Measurements from ENCODE around the gene TUFM. TPM values are rescaled to one million over a fixed set of nuclear protein-coding genes. Genes with fewer than 3 reads are reported as not detected.
"Not testable (repeated sequence)": the region's sequence is repeated elsewhere in the genome, so short reads cannot be mapped to it uniquely, and the experiment has no call there.

TUFM gene
- total and polyA plus RNA-seq, 9 donors = 75.7 to 123 (median 106) TPM

DNA sequence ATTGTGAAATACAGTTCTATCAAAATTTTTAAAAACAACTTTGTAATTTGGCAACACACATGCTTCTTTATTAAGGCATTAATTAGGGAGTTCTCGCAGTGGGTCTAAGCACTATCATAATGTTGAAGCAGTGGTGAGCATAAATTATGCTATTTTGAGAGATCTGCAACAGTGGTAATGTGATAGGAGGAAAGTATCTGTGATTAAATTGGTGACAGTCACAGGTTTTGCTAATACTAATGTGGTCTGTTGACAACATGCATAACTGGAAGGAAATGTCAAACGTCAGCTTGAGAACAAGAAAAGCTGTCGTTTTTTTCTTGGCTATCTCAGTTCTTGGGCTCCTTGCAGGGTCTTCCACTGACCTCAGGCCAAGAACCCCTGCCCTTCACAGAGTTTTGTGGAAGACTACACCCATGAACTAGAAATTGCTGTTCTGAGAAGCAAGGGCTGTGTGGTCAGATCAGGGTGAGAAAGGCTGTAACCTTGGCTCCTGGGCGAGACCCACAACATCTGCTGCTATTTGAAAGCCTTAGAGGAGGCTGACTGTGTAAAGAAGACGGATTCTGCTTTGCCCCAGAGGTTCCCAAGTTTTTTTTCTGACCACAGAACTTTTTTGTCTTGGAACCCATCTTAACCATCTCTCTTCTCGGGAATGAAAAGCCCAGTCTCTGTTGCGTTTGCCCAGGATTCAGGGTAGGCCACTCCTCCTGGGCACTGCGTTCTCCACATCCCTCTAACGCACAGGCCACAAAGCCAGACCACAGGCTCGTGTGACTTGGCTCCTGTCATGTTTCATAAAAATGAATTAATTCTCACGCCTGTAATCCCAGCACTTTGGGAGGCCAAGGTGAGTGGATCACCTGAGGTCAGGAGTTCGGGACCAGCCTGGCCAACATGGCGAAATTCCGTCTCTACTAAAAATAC is 46.1 kb upstream of the TUFM start:
- WGBS, 3 donors = 68 to 74% (median 70%) methylated on average over 14 of the region's 14 CpGs
- Histone ChIP-seq H3K4me3 (no peak overlapping the region), H3K27me3 (no peaks in the 10 kb centered on the region), H3K36me3 (no peaks in the 10 kb centered on the region), H3K9me3 (no peaks in the 10 kb centered on the region), H3K4me1 (ENCODE audit: insufficient read depth) (no peaks in the 10 kb centered on the region), H3K27ac (no peak overlapping the region)
- no peak for DNase-seq
- intact Hi-C loops (cut with DNase I) = no loop called here
- no peak for TF ChIP-seq POLR2A (IDR thresholded peaks at IDR 0.05)
- TF ChIP-seq, protein P1, sequence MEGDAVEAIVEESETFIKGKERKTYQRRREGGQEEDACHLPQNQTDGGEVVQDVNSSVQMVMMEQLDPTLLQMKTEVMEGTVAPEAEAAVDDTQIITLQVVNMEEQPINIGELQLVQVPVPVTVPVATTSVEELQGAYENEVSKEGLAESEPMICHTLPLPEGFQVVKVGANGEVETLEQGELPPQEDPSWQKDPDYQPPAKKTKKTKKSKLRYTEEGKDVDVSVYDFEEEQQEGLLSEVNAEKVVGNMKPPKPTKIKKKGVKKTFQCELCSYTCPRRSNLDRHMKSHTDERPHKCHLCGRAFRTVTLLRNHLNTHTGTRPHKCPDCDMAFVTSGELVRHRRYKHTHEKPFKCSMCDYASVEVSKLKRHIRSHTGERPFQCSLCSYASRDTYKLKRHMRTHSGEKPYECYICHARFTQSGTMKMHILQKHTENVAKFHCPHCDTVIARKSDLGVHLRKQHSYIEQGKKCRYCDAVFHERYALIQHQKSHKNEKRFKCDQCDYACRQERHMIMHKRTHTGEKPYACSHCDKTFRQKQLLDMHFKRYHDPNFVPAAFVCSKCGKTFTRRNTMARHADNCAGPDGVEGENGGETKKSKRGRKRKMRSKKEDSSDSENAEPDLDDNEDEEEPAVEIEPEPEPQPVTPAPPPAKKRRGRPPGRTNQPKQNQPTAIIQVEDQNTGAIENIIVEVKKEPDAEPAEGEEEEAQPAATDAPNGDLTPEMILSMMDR (IDR thresholded peaks at IDR 0.05) = no peak
- TF ChIP-seq EP300 (IDR thresholded peaks at IDR 0.05) = no peak

DNA sequence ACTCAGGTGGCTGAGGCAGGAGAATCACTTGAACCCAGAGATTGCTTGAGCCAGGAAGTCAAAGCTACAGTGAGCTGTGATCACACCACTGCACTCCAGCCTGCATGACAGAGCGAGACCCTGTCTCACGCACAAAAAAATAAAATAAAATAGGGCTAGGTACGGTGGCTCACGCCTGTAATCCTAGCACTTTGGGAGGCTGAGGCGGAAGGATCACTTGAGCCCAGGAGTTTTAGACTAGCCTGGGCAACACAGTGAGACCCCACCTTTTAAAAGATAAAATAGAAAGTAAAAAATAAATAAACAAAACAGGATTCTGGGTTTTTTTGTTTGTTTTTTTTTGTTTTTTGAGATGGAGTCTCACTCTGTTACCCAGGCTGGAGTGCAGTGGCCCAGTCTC is 44.2 kb upstream of the TUFM start:
- intact Hi-C loops (cut with DNase I); H3K27me3 ChIP-seq; DNase-seq; H3K9me3 ChIP-seq; H3K4me3 ChIP-seq; H3K36me3 ChIP-seq; H3K4me1 ChIP-seq (ENCODE audit: insufficient read depth); H3K27ac ChIP-seq: not testable (repeated sequence)
- 92 to 94% (median 93%) methylated on average over 5 of the region's 5 CpGs for WGBS, 3 donors

GRCh38 chr16:28886945-28887344 is 40.8 kb upstream of the TUFM start:
- intact Hi-C loops (cut with DNase I) = no loop called here
- no peak for TF ChIP-seq POLR2A (IDR thresholded peaks at IDR 0.05)
- no peak for TF ChIP-seq EP300 (IDR thresholded peaks at IDR 0.05)
- TF ChIP-seq, protein P1 (IDR thresholded peaks at IDR 0.05) = no peak
- Histone ChIP-seq H3K9me3 (no peaks in the 10 kb centered on the region), H3K4me1 (ENCODE audit: insufficient read depth) (no peaks in the 10 kb centered on the region), H3K27ac (no peak overlapping the region), H3K4me3 (no peak overlapping the region), H3K27me3 (no peaks in the 10 kb centered on the region), H3K36me3 (no peaks in the 10 kb centered on the region)
- 74 to 79% (median 76%) methylated on average over 10 of the region's 10 CpGs for WGBS, 3 donors
- no peak for DNase-seq

DNA sequence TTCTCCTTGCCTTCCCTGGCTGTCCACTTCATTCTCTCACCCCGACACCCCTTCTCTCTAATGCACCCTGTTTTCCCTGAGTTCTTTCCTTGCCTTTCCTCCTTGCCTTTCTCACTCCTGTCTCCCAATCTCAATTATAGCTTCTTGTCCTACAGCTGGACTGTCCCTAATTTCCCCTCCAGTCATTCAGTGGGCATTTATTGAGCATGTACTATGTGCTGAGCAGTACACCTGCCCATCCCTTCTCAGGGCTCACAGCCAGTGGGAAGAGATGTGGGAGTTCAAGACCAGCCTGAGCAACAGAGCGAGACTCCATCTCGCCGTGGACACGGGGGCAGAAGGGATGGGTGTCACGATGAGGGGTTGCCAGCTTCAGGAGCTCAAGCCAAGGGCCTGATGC is 37.9 kb upstream of the TUFM start:
- Histone ChIP-seq H3K4me3 (no peak overlapping the region), H3K36me3 (no peaks in the 10 kb centered on the region), H3K27me3 (no peaks in the 10 kb centered on the region), H3K27ac (no peak overlapping the region), H3K9me3 (no peaks in the 10 kb centered on the region), H3K4me1 (ENCODE audit: insufficient read depth) (peaks cover 7% of the 10 kb centered on the region)
- intact Hi-C loops (cut with DNase I) = no loop called here
- no peak for DNase-seq
- TF ChIP-seq, protein P1 (IDR thresholded peaks at IDR 0.05) = no peak
- TF ChIP-seq POLR2A (IDR thresholded peaks at IDR 0.05) = no peak
- no peak for TF ChIP-seq EP300 (IDR thresholded peaks at IDR 0.05)
- 88 to 96% (median 93%) methylated on average over 6 of the region's 6 CpGs for WGBS, 3 donors

All from ovary (tissue), 9 donors.